Measurements from ENCODE around the gene CRELD1. TPM values are rescaled to one million over a fixed set of nuclear protein-coding genes. Genes with fewer than 3 reads are reported as not detected.

The CRELD1 gene
- total and polyA plus RNA-seq, 9 of the 15 experiments (the other 6 are each of a cell fraction or from before 2014, with no cell fraction given), result 3.3 to 25.8 (median 16.5) TPM

GRCh38 chr3:9957214-9957613, 23.6 kb downstream of the CRELD1 start:
- POLR2A ChIA-PET, result no interaction called here
- peak; percentile 72 for FAIRE-seq
- Histone ChIP-seq H3K4me3 (no peak overlapping the region), H3K27me3 (ENCODE audit: control insufficient read depth in 2 of 2, insufficient read depth in 2 of 2, low read length in 2 of 2) (no peaks in the 10 kb centered on the region), H3K27ac (ENCODE audit: extremely low read depth, low read depth, low read length) (no peak overlapping the region), H3K4me2 (ENCODE audit: insufficient read depth, low read length) (no peak overlapping the region), H4K20me1 (replicated peaks; ENCODE audit: control insufficient read depth, insufficient read depth, low read length) (no peaks in the 10 kb centered on the region), H3K9me3 (replicated peaks; ENCODE audit: control insufficient read depth, insufficient read depth, low read depth, low read length) (no peaks in the 10 kb centered on the region), H3K9ac (ENCODE audit: insufficient read depth in 1 of 2, low read depth in 2 of 2, low read length in 2 of 2) (no peak overlapping the region), H3K79me2 (ENCODE audit: control insufficient read depth, insufficient read depth, low read length) (no peaks in the 10 kb centered on the region), H3K9me1 (ENCODE audit: control insufficient read depth, insufficient read depth, low read length) (no peaks in the 10 kb centered on the region), H3K36me3 (ENCODE audit: control insufficient read depth, insufficient read depth, low read length) (peaks cover 4% of the 10 kb centered on the region; the same call in 2 of the 3 replicates), H3K4me1 (replicated peaks in 1 of 2; ENCODE audit: control insufficient read depth in 2 of 2, insufficient read depth in 2 of 2, low read length in 2 of 2) (peaks cover 14 to 21% of the 10 kb centered on the region in 2 experiments), H2AFZ (ENCODE audit: low read depth, low read length) (peak overlapping the region; percentile 34; the same call in 1 of the 2 replicates)
- intact Hi-C loops (cut with micrococcal nuclease), result no loop called here
- in situ Hi-C loops (cut with MboI), result no loop called here
- no TSS peak for BruUV-seq (replicated peaks)
- 34% methylated on average over 5 of the region's 5 CpGs for WGBS (ENCODE audit: insufficient coverage, low coverage, missing lambda C conversion rate)
- ATAC-seq, result no peak
- DNase-seq (ENCODE audit: extremely low read depth in 1 of 4, low spot score in 3 of 4), result peak in 1 of 4 experiments; percentile 38
- CTCF ChIA-PET (ENCODE audit: low intra/inter-chr PET ratio), result no interaction called here
- TF ChIP-seq GATAD2B (IDR thresholded peaks at IDR 0.05; ENCODE audit: borderline replicate concordance) (peak; percentile 29; the same call in 1 of the 2 replicates), MYC (IDR thresholded peaks at IDR 0.05; ENCODE audit: low read depth, low read length) (peak; percentile 78), MYC (CRISPR knock-in tag; IDR thresholded peaks at IDR 0.05; ENCODE audit: borderline replicate concordance, low read depth) (no peak), RAD51 (IDR thresholded peaks at IDR 0.05; ENCODE audit: borderline replicate concordance, low read depth) (peak; percentile 31; the same call in 1 of the 2 replicates), CHD4 (IDR thresholded peaks at IDR 0.05; ENCODE audit: insufficient read depth, insufficient replicate concordance, low read depth, low read length, poor library complexity, severe bottlenecking) (no peak), TRIM24 (IDR thresholded peaks at IDR 0.05) (0 out of 4 replicates have a peak, but pooled peaks of 1 of the 2 experiments have one; percentile 27), HDAC6 (IDR thresholded peaks at IDR 0.05; ENCODE audit: low read depth, low read length) (no peak), CREB3L1 (IDR thresholded peaks at IDR 0.05; ENCODE audit: borderline replicate concordance, low read depth) (peak; percentile 42; the same call in 1 of the 2 replicates), SIN3A (IDR thresholded peaks at IDR 0.05; ENCODE audit: borderline replicate concordance in 2 of 2, control insufficient read depth in 1 of 2, low read depth in 2 of 2, low read length in 2 of 2) (no peak), USF2 (CRISPR knock-in tag; IDR thresholded peaks at IDR 0.05) (0 out of 2 replicates have a peak, but pooled peaks have one; percentile 8), HDAC3 (IDR thresholded peaks at IDR 0.05; ENCODE audit: borderline replicate concordance, partially characterized antibody) (no peak), ETV6 (IDR thresholded peaks at IDR 0.05; ENCODE audit: borderline replicate concordance in 1 of 2, low read depth in 2 of 2, low read length in 1 of 2) (no peak), ETV6 (CRISPR knock-in tag; IDR thresholded peaks at IDR 0.05; ENCODE audit: borderline replicate concordance) (no peak), KDM2B (CRISPR knock-in tag; IDR thresholded peaks at IDR 0.05) (no peak)
- TF ChIP-seq, protein P1, sequence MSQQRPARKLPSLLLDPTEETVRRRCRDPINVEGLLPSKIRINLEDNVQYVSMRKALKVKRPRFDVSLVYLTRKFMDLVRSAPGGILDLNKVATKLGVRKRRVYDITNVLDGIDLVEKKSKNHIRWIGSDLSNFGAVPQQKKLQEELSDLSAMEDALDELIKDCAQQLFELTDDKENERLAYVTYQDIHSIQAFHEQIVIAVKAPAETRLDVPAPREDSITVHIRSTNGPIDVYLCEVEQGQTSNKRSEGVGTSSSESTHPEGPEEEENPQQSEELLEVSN (IDR thresholded peaks at IDR 0.05; ENCODE audit: borderline replicate concordance in 1 of 2, extremely low read depth in 1 of 2, insufficient read depth in 1 of 2, insufficient read length in 1 of 2, low read depth in 1 of 2, low read length in 1 of 2, poor library complexity in 1 of 2, severe bottlenecking in 1 of 2), result peak in 1 of 2 experiments; percentile 30
- TF ChIP-seq, protein P2, sequence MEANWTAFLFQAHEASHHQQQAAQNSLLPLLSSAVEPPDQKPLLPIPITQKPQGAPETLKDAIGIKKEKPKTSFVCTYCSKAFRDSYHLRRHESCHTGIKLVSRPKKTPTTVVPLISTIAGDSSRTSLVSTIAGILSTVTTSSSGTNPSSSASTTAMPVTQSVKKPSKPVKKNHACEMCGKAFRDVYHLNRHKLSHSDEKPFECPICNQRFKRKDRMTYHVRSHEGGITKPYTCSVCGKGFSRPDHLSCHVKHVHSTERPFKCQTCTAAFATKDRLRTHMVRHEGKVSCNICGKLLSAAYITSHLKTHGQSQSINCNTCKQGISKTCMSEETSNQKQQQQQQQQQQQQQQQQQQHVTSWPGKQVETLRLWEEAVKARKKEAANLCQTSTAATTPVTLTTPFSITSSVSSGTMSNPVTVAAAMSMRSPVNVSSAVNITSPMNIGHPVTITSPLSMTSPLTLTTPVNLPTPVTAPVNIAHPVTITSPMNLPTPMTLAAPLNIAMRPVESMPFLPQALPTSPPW (CRISPR knock-in tag; IDR thresholded peaks at IDR 0.05), result peak; percentile 29; the same call in 1 of the 2 replicates
